Stimulated activated CD8-positive, alpha-beta memory T cell treated with anti-CD3 and anti-CD28 coated beads, Interleukin-15, amount 100 ng/mL, for 4 hours (primary cell): ENCODE data around the gene SMIM33.
"Not testable (repeated sequence)": the region's sequence is repeated elsewhere in the genome, so short reads cannot be mapped to it uniquely, and the experiment has no call there.

Source experiments
- DNase-seq, 2 donors: peaks; one replicate each; pipeline ENCODE4 v3.0.0-alpha.2; 2020; ENCODE audit warnings: low read depth in 2 of 2

SMIM33 gene

DNA sequence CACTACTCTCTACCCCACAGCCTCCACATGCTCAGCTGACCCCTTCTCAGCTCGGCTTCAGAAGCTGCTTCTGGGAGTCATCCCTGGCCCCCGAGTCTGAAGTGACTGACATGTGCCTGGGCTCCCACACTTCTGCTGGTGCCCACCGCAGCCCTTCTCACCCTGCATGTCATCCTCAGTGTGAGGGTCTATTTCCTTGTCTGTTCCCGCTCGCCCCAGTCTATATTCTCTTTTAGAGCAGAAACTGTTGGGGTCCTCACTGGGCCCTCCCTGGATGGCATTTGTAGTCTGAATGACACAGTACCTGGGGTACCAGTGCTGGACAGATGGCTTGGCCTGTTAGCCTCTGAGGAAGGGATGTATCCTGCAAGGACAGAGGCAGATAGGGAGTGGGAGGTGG, 13.6 kb upstream of the SMIM33 start:
- no peak for DNase-seq

DNA sequence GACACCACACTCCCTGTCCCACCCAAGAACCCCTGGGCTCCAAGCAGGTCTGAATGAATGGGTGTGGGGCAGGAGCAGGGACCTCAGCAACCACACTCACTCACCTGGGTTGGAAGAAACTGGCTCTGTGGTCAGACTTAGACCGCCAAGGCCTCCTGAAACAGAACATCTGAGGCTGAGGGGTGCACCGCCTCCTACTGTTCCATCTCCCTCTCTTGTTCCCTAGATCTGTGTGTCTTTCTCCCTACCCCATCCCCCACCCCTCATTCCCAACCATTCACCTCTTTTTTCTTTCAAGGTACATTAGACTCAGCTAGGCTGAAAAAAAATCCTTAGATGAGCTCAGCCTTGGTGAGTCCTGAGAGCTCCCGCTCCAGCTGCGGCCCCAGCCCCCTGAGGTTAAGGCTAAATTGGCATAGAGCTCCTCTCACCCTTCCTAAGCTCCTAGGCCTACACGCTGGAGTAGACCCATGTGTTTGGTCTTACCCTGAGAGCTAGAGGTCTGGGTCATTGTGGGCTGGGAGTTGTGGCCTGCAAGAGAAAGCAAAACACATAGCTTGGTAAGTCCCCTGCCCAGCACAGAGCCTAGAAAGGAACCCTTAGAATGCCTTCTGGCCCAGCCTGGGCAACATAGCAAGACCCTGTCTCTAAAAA, 13.0 kb upstream of the SMIM33 start:
- DNase-seq: no peak

DNA sequence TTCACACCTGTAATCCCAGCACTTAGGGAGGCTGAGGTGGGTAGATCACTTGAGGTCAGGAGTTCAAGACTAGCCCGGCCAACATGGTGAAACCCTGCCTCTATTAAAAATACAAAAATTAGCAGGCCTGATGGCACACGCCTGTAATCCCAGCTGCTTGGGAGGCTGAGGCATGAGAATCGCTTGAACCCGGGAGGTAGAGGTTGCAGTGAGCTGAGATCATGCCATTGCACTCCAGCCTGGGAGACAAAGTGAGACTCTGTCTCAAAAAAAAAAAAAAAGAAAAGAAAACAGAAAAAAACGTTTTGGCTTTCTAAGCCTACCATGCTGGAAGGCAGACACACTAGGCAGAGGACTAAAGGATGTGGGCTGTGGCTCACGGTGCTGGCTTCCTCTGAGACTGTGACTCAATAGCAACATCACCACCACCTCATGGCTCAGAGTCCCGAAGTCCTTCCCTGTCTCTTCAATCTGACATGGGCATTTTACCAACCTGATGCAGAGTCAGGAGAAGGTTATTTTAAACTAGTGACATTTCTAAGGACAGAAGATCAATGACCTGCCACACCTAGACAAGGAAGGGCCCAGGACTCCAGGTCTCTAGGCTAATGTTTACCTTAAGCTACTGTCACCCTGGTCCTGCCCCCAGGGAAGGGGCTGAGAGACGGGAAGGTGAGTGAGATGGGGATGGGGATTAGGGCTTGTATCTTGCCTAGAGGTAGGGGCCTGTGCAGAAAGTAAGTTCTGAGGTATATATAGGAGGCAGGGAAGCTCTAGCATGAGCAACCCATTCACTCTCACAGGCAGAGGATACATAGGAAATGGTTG, 12.0 kb upstream of the SMIM33 start:
- DNase-seq: peak; percentile 49 to 74

DNA sequence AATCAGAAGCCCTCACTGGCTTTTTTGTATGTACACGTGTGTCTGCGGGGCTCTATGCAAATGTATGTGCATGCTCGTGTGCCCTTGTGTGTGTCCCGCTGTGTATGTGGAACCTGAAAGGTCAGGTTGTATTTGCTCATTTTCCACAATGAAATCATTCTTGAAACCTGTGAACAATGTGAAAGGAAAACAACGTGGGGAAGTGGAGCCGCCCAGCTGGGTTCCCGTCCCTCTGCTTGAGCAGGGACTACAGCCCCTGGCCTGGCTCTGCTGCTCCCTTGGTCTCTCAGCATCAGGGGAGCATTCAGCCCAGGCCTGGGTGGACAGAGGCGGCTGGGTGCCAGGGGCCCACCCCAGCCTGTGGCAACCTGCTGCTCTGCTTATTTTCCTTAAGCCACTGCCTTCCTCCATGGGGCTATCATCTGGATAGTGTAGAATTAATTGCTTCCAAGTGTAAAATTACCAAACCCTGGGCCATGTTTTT, 11.3 kb upstream of the SMIM33 start:
- DNase-seq: no peak

DNA sequence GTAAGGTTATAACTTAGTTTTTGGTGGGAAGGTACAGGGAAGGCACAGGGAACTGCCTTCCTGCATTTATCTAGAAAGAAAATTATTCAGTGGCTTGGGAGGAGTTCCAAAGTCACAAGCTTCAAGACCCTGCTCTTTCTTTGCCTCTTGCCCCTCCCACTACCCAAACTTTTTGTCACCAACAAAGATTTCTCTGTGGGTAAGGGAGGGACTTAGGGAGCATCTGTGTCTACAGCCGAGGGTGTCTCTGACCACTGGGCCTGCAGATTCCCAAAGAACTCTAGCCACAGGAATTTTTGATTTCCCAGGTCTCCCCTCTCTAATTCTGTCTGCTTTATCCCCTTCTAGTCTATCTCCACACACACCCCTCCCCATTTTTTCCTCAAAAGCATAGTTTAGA, 10.3 kb upstream of the SMIM33 start:
- no peak for DNase-seq

DNA sequence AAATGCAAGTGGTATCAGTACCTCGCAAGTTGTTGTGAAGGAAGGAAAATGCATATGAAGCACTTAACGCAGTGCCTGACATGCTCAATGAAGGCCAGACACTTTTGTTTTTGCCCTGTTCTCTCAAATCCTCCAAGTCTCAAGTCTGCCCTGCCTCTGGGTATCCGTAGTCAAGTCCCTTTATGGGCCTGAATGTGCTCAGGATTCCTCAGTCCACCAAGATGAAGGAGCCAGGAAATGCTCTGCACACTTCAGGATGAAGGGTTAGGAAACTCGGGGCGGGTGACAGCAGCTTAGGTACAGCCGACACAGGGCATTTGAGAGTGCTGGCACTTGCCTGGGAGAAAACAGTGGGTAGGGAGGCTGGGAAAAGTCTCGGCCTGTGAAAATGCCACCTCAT, 9.6 kb upstream of the SMIM33 start:
- DNase-seq: no peak

DNA sequence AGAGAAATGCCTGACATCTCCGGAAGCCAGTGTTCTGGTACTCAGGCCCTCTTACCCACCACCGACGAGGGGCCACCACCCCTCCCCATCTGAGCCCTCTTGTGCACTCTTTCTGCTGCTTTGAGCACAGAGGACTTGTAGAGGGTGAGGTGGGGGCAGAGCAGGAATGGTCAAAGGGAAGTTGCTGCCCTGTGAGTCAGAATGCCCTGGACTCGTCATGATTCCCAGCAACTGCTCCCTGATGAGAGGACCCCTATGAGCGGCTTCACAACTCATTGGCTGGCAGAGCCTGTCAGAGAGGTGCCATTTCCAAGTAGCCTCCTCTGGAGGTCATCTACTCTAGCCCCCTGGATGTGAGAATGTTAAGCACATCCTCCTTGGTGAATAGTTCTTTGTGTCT, 9.1 kb upstream of the SMIM33 start:
- no peak for DNase-seq

DNA sequence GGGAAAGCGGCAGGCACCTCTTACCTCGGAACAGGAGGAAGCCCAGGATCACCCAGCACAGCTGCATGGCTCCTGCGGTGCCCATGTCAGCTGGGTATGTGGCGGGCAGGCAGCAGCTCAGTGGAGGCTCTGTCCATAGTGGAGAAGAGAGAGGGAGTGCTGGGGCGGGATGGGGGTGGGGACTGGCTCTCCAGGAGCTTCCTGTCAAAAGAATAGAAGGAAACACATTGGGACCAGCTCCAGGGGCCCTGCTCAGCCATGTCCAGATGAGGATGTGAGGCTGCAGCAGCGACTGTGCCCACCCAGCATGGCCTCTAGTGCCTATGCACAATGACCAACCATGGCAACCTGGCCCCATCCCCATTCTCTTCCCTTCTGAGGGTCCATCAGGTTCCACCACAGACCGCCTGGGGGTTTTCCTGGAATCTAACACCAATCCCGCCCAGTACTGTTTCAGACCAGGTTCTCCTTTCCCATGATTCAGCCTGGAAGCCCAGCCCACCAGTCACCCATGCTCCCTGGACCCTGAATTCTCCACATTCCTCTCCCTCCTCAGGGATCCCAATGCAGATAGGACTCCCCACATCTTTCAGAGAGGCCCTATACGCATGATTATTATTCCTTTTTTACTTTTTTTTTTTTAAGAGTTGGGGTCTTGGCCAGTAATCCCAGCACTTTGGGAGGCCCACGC, 8.1 kb upstream of the SMIM33 start, which contains the start of gene ECSCR:
ECSCR (minus strand) TSS at position 158 of the 691 bp plus-strand sequence; CDS start at position 85, 73 bp downstream.
- no peak for DNase-seq

DNA sequence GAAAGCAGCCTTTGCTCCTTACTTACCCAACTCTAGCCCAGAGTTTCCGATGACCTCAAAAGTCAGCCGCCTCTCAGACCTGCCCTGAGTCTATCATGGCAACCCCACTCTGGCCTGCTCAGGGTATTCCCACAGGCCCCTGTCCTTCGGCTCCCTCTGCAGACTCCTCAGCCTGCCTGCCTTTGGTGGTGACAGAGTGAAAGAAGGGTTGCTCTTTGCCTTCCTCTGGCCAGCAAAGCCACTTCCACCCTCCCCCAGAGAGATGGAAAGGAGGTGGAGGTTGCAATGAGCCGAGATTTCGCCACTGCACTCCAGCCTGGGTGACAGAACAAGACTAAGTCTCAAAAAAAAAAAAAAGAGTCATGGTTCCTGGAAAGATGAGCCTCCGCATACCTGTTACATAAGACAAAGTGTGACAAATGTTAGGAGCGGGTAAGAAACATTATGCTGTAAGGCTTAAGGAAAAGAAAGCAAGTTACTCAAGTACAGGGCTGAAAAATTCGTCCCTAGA, 2.3 kb upstream of the SMIM33 start:
- no peak for DNase-seq

DNA sequence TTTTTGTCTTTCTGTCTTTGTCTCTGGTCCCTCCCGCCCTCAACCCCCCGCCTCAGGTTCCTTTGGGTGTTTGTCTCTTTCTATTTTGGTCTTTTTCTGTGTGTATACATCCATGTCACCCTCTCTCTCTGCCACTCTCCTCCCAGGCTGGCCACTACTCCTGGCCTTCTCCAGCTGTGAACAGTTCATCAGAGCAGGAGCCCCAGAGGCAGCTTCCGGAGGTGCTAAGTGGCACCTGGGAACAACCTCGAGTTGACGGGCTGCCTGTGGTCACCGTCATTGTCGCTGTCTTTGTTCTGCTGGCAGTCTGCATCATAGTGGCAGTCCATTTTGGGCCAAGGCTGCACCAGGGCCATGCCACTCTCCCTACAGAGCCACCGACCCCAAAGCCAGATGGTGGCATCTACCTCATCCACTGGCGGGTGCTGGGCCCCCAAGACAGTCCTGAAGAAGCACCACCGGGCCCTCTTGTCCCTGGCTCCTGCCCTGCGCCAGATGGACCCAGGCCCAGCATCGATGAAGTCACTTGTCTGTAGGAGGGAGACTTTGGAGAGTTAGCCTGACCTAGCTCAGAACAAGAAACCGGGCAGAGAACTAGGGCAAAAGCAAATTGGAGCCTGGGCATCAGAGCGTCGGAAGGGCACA, 1.7 kb downstream of the SMIM33 start:
- no peak for DNase-seq

DNA sequence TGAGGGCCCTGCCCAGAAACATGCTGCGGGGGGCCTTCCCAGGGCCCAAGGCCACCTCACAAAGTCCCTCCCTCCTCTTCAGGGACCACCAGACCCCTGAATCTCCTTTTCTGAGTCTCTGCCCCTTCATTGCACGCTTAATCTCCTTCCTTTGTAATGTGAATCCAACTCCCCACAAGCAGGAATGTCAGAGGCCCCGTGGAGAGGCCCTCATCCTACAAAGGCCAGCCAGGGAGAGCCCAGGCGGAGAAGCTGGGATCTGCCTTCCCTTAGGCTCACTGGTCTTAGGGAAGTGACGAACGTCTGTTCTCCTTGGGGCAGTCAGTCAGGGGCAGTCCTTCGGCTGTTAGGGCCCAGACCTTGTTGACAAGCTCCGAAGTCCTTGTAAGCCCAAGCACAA, 2.3 kb downstream of the SMIM33 start:
- DNase-seq: no peak

DNA sequence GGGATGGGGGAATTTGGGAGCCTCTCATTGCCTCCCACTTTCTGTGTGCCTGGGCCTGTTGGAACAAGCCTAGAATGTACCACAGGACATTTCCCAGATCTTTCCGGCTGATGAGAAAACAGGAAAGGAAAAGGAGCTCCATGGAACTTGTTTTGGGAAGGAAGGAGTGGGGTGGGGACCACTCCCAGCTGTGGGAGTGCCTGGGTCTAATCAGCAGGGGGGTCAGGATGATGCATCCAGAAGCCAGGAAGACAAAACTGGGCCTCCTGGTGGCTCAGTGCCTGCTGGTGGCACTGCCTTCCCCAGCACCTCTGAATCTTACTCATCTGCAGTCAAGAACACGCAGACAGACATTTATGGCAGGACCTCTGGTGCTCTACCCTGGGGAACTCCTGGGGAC, 2.8 kb downstream of the SMIM33 start:
- no peak for DNase-seq

DNA sequence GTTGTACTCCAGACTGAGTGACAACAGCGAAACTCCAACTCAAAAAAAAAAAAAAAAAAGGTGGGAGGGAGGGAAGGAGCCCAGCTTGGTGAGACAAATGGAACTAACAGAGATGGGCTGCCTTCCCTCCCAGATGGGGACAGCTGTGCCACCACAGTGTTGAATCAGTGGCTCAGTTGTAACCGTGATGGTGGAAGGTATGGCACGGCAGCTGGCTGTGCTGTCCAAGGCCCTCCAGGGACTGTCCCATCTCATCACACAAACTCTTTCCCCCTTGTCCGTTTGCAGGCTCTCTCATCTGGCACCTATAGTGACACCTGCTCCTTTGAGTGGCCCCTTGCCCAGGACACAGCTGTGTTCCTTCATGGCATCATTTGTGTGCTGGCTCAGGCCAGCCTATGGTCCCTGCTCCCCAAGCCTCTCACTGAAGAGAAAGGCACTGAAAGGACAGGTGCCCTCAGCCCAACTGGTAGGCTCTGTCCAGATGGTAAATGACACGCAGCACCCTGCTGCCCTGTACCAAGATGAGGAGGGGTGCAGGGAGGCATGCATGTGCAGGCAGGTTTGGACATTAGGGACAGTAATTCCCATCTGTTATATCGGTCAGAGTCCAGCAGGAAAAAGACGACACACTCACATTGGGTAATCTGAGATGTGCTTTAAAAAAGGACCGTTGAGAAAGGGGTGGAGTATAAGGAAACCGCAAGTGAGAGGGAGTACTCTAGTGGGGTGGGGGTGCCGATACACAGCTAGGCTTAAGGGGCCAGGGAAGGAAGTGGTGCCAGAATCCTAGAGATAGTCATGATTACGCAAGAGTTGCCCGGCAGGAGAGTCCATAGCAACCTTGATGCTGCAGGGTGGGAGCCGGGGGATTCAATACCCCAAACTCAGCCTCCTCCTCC, 4.3 kb downstream of the SMIM33 start:
- DNase-seq: no peak

DNA sequence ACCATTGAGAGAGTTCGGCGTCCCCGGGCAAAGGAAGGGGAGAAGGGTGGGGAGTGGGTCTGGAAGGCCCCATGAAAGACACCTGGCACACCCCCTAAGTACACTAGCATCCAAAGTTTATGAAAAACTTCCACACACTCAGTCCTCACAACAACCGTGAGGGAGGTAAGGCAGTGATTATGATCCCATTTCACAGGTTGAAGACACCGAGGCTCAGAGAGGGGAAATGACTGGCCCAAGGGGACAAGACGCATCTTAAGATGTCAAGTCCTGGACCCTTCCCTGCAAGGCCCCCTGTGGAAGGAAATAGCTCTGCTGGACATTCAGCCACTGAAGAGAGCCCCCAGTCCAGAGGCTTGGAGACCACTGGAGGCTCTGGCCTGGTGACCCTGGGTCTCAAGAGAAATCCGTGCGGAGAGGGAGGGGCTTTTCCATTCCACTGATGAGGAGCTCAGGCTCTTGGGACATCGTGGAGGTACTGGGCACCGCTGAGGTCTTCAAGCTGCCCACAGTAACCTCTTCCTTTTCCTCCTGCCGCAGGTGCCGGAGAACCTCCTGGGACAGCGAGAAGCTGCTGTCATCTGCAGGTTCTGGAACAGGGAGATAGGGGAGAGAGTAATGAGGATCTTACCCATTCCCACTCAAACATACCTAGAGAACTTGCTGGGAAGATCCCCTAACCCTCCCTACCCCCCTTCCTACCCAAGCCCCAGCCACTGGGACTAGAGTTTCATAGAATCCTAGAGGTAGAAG, 5.2 kb downstream of the SMIM33 start:
- no peak for DNase-seq

DNA sequence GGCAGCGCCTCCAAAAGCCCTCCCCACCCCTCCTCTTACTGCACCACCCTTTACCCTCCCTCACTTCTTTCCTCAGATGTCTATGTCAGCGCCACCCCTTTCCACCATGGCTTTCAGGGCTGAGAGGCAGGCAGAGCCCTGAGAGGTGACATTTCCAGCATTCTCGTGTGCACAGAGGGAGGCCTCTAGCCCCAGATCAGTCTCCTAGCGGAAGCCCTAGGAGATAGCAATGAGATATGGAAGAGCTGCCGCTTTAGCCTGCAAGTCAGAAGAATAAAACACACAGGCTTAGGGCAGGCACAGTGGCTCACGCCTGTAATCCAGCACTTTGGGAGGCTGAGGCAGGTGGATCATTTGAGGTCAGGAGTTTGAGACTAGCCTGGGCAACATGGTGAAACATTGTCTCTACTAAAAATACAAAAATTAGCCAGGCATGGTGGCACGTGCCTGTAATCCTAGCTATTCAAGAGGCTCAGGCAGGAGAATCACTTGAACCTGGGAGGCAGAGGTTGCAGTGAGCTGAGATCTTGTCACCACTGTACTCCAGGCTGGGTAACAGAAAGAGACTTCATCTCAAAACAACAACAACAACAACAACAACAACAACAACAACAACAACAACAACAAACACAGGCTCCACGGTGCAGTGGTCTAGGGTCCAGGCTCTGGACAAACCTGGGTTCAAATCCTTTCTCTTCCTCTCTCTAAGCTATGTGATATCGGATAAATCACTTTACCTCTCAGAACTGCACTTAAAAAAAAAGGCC, 8.0 kb downstream of the SMIM33 start:
- DNase-seq: not testable (repeated sequence)

DNA sequence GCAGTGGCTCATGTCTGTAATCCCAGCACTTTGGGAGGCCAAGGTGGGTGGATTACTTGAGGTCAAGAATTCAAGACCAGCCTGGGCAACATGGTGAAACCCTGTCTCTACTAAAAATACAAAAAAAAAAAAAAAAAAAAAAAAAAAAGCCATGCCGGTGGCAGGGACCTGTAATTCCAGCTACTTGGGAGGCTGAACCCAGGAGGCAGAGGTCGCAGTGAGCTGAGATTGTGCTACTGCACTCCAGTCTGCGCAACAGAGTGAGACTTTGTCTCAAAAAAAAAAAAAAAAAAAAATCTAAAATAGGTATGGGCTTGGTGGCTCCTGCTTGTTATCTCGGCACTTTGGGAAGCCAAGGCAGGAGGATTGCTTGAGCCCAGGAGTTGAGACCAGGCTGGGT, 8.9 kb downstream of the SMIM33 start:
- not testable (repeated sequence) for DNase-seq

DNA sequence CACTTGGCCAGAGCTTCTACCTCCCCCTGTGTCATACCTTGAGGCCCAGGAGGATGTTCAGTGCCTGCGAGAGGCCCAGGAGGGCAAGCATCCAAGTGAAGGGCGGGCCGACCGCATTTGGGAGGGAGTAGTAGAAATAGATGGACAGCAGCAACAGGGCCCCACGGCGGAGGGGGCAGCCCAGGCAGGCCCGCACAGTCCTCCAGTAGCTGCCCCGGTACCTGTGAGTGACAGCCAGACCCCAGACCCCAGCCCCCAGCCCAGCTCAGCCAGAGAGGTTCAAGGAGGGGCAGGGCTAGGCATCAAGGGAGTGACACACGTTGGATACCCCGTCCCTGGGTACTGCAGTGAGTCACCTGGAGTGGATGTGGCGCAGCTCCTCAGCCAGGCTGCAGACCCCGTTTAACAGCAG, 10.3 kb downstream of the SMIM33 start:
- DNase-seq: no peak

DNA sequence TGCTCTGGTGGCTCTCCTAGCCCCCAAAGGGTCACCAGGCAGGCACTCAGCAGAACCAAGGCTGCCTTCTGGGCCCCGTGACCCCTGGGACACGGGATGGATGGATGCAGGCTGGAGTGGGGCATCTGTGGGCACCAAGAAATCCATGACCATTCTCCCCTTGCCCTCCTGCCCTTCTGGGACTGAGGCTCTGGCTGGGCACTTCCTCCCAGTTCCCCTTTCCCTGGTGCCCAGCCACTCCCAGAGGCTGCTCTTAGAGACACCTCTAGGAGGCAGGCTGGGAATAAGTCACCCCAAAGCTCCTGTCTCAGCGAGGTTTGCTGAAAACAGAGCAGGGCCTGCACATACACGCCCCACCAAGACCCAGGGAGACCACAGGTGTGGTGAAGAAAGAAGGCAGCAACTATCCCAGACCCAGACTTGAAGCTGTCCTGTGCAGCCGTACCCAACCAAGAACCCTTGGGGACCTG, 10.8 kb downstream of the SMIM33 start:
- DNase-seq: no peak
